Dedifferentiated amniotic fluid mesenchymal stem cell (primary cell): Measurements from ENCODE around the gene CCND1.
A peak's percentile ranks its signal among the peaks of the same experiment; 100 is the strongest.
"Not testable (repeated sequence)": the region's sequence is repeated elsewhere in the genome, so short reads cannot be mapped to it uniquely, and the experiment has no call there.

Source experiments
- DNase-seq: peaks from one replicate; pipeline ENCODE4 v3.0.0-alpha.2; 2016; ENCODE audit errors: extremely low spot score

Gene CCND1

DNA sequence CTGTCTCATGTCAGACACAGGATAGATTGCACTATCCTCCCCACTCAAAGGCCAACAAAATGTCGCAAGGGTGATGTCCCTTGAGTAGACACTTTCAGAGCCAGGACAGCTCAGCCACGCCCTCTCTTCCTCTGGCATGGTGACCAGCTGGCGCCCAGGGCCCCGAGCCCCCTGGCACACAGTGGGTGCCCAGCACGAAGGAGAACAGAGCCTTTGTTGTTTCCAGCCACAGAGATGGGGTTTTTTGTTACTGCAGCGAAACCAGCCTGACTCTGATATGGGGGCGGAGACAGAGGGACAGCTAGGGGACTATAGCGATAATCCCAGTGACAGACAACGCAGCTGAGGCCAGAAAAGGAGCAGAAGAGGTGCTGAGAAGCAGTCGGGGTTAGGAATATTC is 23.3 kb upstream of the CCND1 start:
- no peak for DNase-seq

DNA sequence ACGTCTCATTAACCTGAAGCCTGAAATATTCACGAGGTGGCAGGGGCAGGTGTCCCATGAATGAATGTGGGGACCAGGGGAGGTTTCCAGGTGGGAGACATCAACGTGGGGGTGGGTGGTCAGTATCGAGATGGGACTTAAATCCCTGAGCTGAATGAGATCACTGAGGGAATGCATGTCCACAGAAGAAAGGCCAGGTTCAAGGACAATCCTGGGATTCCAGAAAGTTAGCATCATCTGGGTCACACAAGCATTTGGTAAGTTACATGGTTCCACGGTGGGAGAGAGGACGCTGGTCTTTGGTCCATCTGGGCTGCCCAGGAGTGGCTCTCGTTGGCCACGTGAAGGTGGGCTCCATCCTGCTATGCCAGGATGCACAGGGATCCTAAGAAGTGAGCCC is 22.7 kb upstream of the CCND1 start:
- DNase-seq = no peak

DNA sequence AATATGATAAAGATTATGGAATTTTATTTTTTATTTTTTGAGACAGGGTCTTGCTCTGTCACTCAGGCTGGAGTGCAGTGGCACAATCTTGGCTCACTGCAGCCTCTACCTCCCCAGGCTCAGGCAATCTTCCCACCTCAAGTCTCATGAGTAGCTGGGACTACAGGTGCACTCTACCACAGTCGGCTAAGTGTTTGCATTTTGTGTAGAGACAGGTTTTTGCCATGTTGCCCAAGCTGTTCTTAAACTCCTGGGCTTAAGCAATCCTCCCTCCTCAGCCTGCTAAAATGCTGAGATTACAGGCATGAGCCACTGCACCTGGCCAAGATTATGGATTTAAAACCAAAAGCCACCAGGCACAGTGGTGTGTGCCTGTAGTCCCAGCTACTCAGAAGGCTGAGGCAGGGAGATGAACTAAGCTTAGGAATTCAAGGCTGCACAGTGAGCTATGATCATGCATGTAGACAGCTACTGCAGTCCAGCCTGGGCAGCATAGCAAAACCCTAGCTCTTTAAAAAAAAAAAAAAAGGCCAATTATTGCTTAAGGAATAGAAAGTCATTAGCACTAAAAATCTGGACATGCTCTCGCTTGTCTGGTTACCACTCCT is 20.2 kb upstream of the CCND1 start:
- DNase-seq = no peak

DNA sequence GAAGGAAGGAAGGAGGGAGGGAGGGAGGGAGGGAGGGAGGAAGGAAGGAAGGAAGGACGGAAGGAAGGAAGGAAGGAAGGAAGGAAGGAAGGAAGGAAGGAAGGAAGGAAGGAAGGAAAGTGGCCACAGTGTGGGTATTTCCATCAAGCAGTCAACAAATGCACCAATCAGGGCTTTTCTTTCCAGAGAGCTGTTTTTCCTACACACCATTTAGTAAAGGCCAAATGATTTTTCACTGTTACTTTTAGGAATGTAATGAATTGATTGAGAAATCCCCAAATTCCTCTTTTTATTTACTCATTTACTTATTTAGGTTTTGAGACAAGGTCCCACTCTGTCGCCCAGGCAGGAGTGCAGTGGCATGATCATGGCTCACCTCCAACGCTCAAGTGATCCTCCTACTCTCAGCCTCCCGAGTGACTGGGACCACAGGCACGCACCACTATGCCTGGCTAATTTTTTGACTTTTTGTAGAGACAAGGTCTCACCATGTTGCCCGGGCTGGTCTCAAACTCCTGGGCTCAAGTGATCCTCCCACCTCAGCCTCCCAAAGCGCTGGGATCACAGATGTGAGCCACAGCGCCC is 18.8 kb upstream of the CCND1 start:
- DNase-seq = not testable (repeated sequence)

DNA sequence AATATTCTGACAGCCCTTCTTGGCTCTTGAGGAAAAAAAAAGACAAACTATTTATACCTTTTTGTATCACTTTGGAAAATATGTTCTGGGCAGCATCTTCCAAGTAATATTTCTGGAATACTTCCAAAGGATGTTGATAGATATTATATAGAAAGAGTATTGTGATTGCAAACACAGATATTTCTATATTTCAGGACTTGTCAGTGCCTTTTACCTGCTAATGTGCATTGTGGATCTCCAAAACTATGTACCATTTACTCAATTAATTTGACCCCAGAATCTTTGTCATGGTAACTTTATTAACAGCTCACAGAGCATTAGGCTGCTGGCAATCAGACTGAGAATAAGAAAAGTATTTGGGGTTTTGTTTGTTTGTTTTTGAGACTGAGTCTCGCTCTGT is 16.7 kb upstream of the CCND1 start:
- no peak for DNase-seq

DNA sequence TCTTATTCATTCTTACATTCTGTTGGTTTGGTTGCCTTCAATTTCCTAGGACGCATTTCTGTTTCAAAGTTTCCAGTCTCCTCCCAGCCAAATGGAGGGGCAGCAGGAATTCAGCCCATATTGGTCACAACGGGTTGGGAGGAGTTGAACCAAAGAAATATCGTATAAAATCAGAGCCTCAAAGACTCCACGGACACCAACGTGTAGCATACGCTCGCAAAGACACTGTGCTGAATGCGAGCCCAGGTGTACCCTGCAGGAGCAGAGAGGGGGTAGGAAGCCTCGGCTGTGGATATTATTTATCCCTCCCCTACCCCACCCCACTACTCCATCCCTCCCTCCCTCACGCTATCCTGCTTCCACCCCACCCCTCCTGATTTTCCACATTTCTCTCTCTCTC is 15.5 kb upstream of the CCND1 start:
- DNase-seq = no peak

DNA sequence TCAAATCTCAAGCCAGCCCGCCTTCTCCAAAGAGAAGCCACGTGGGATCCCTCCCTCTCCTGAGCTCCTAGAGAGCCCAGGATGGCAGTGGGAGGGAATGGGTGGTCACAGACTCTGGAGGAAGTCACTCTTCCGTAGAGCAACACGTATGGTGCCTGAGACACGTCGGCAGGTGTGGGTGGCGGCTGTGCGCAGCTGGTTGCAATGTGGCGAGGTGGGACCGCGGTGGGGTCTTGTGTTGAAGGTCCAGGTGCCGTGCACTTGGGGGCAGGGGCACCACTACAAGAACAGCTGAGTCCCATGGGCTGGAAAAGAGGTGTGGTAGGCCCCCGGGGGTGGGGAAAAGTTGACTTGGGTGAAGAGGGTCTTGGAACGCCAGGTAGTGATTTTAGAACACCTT is 13.4 kb upstream of the CCND1 start:
- no peak for DNase-seq

- DNase-seq = no peak
These were observed 10.9 kb upstream of the CCND1 start for GRCh38 chr11:69630017-69630416.

DNA sequence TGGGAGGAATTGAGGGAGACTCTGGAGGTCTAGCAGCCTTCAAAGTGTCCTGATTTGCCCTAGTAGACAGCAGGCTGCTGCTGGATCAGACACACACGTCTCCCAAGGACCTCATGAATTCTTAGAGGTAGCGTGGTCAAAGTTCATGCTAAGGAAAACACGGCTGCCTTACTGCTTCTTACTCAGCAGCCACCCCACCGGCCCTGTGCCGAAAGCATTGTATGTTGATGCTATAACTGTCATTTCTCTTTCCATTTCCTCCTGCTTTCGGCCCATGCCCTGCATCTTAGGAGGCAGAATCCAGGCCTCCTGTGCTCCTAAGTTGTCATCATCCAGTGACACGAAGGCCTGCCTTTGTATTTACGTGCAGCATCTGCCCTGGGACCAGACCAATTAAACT is 10.5 kb upstream of the CCND1 start:
- DNase-seq = no peak

GRCh38 chr11:69632900-69633299 is 8.1 kb upstream of the CCND1 start:
- DNase-seq = no peak

GRCh38 chr11:69634069-69634468 is 6.9 kb upstream of the CCND1 start:
- no peak for DNase-seq

- no peak for DNase-seq
These were observed 6.4 kb upstream of the CCND1 start for GRCh38 chr11:69634590-69634989.

GRCh38 chr11:69635195-69635594 is 5.8 kb upstream of the CCND1 start:
- no peak for DNase-seq

DNA sequence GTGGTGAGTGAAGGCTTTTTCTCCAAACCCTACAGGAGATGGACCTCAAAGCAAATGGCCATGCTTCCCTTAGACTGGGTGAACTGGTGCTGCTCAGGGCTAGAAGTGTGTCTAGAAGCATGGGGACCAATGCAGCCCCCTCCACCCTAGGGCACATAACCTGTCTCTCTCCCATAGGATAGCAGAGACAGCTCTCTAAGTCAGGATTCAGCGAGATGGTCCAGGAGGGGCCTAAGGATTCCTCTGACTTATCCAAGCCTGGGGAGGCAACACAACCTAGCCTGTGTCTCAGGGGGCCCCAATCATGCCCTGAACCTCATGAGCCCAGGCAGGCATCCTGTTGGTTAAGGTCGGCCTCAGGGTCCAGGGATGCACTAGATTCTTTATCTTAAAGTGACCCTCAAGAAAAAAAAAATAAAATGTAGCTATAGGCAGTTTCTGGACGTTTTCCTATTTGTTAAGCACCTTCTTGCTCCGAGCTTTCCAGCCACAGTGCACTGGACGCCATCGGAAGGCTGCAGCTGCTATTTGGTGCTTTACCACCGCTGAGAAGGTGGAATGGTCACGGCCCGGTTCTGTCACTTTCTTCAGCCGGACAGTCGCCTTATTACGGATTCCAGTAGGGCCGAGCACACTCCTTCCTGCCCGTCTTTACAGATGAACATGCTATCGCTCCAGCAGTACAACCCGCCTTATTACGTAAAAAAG is 5.0 kb upstream of the CCND1 start:
- no peak for DNase-seq

- peak; percentile 75 for DNase-seq
These were observed 4.3 kb upstream of the CCND1 start for GRCh38 chr11:69636512-69637197.

GRCh38 chr11:69637198-69637940 is 3.6 kb upstream of the CCND1 start:
- DNase-seq = no peak

- DNase-seq = no peak
These were observed 2.8 kb upstream of the CCND1 start for GRCh38 chr11:69637941-69638871.

DNA sequence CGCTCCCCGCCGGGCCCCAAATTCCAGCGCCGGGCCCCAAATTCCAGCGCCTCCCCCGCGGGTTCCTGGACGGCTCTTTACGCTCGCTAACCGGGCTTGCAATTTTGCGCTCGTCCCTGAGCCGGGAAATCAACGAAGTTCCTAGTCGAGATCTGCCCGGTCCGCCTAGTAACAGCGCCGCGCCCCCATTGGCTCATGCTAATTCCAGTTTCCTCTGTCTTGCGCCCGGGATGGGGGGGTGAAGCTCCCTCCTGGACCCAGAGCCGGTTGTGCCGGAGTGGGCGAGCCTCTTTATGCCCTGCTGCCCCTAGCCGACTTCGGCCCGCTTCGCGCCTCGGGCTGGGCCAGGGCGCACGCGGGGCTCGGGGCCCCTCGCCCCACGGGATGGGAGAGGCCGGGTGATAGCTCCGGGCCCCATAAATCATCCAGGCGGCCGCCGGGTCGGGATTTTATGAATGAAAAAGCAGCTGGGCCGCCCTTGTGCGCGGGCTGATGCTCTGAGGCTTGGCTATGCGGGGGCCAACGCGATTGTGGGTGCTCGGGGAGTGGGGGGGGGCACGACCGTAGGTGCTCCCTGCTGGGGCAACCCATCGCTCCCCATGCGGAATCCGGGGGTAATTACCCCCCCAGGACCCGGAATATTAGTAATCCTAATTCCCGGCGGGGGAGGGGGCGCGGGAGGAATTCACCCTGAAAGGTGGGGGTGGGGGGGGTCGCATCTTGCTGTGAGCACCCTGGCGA is 1.8 kb upstream of the CCND1 start:
- DNase-seq = peak; percentile 97

- no peak for DNase-seq
These were observed 1.1 kb upstream of the CCND1 start for GRCh38 chr11:69639831-69640230.

DNA sequence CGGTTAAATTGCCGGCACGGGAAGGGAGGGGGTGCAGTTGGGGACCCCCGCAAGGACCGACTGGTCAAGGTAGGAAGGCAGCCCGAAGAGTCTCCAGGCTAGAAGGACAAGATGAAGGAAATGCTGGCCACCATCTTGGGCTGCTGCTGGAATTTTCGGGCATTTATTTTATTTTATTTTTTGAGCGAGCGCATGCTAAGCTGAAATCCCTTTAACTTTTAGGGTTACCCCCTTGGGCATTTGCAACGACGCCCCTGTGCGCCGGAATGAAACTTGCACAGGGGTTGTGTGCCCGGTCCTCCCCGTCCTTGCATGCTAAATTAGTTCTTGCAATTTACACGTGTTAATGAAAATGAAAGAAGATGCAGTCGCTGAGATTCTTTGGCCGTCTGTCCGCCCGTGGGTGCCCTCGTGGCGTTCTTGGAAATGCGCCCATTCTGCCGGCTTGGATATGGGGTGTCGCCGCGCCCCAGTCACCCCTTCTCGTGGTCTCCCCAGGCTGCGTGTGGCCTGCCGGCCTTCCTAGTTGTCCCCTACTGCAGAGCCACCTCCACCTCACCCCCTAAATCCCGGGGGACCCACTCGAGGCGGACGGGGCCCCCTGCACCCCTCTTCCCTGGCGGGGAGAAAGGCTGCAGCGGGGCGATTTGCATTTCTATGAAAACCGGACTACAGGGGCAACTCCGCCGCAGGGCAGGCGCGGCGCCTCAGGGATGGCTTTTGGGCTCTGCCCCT is 529 bp upstream of the CCND1 start:
- no peak for DNase-seq
